ENCODE data around the gene PCYT1A.
"Not testable (repeated sequence)": the region's sequence is repeated elsewhere in the genome, so short reads cannot be mapped to it uniquely, and the experiment has no call there.

PCYT1A gene

GRCh38 chr3:196287440-196288140, at the start of gene PCYT1A:
Gene PCYT1A (minus strand): TSS chr3:196287726. CDS start chr3:196270531, 17,195 bp downstream.
- peak; percentile 97 for DNase-seq (ENCODE audit: low read depth)

GRCh38 chr3:196336319-196337145, 49.0 kb upstream of the PCYT1A start:
- no peak for DNase-seq (ENCODE audit: low read depth)

GRCh38 chr3:196335503-196335948, 48.0 kb upstream of the PCYT1A start:
- DNase-seq (ENCODE audit: low read depth): no peak

GRCh38 chr3:196334982-196335381, 47.5 kb upstream of the PCYT1A start:
- DNase-seq (ENCODE audit: low read depth): no peak

- no peak for DNase-seq (ENCODE audit: low read depth)
Measured at GRCh38 chr3:196332168-196332567, 44.6 kb upstream of the PCYT1A start.

GRCh38 chr3:196327405-196327804, 39.9 kb upstream of the PCYT1A start:
- DNase-seq (ENCODE audit: low read depth): peak; percentile 28

- DNase-seq (ENCODE audit: low read depth): no peak
Measured at GRCh38 chr3:196326936-196327335, 39.4 kb upstream of the PCYT1A start.

GRCh38 chr3:196323691-196324090, 36.2 kb upstream of the PCYT1A start:
- DNase-seq (ENCODE audit: low read depth): peak; percentile 26

GRCh38 chr3:196323016-196323415, 35.5 kb upstream of the PCYT1A start:
- DNase-seq (ENCODE audit: low read depth): no peak

- no peak for DNase-seq (ENCODE audit: low read depth)
Measured at GRCh38 chr3:196321162-196321561, 33.6 kb upstream of the PCYT1A start.

GRCh38 chr3:196320137-196320536, 32.6 kb upstream of the PCYT1A start:
- no peak for DNase-seq (ENCODE audit: low read depth)

- peak; percentile 92 for DNase-seq (ENCODE audit: low read depth)
Measured at GRCh38 chr3:196317687-196318467, 30.4 kb upstream of the PCYT1A start, which contains the start of gene DYNLT2B. Gene DYNLT2B (minus strand): TSS chr3:196318240. CDS start chr3:196318152, 88 bp downstream.

GRCh38 chr3:196316799-196317686, 29.5 kb upstream of the PCYT1A start:
- DNase-seq (ENCODE audit: low read depth): not testable (repeated sequence)

GRCh38 chr3:196315821-196316220, 28.3 kb upstream of the PCYT1A start:
- no peak for DNase-seq (ENCODE audit: low read depth)

- no peak for DNase-seq (ENCODE audit: low read depth)
Measured at GRCh38 chr3:196314597-196314996, 27.1 kb upstream of the PCYT1A start.

GRCh38 chr3:196314086-196314485, 26.6 kb upstream of the PCYT1A start:
- DNase-seq (ENCODE audit: low read depth): not testable (repeated sequence)

- not testable (repeated sequence) for DNase-seq (ENCODE audit: low read depth)
Measured at GRCh38 chr3:196302960-196303359, 15.4 kb upstream of the PCYT1A start.

GRCh38 chr3:196302551-196302950, 15.0 kb upstream of the PCYT1A start:
- DNase-seq (ENCODE audit: low read depth): not testable (repeated sequence)

- DNase-seq (ENCODE audit: low read depth): no peak
Measured at GRCh38 chr3:196298521-196298920, 11.0 kb upstream of the PCYT1A start.

- no peak for DNase-seq (ENCODE audit: low read depth)
Measured at GRCh38 chr3:196292286-196292923, 4.9 kb upstream of the PCYT1A start.

- no peak for DNase-seq (ENCODE audit: low read depth)
Measured at GRCh38 chr3:196288141-196288460, 575 bp upstream of the PCYT1A start.

Measured in iris pigment epithelial cell (primary cell).